ENCODE measurements around the gene FLII.
A peak's percentile ranks its signal among the peaks of the same experiment; 100 is the strongest.

Gene FLII

DNA sequence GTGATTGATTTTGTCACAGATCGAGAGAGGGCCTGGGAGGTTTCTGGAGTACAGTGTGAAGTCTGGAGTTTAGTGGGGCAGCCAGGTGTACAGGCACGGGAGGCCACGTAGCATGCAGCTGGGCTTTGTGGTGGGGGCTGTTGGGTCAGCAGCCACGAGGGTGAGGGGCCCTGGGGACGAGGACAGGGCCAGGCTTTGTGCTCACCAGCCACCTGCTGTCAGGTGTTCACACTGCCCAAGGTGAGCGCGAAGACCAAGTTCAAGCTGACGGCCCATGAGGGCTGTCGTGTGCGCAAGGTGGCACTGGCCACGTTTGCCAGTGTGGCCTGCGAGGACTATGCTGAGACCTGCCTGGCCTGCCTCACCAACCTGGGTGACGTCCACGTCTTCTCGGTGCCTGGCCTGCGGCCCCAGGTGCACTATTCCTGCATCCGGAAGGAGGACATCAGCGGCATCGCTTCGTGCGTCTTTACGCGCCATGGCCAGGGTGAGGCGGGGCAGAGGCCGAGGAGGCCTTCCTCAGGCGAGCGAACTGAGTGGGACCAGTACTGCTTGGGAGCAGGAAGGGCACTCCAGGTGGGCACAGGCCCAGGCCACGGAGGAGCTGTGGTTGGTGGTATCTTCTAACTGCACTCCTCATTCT is 17.2 kb downstream of the FLII start:
- no peak for DNase-seq

DNA sequence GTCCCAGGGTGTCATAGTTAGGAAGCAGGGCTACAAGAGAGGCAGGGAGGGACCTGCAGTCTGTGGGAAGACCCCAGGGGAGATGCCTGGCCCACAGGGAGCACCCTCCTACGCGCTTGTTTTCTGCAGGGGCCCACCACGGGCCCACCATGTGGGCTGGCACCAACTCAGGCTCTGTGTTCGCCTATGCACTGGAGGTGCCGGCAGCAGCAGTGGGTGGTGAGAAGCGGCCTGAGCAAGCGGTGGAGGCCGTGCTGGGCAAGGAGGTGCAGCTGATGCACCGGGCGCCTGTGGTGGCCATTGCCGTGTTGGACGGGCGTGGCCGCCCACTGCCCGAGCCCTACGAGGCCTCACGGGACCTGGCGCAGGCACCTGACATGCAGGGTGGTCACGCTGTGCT is 18.1 kb downstream of the FLII start:
- DNase-seq, result no peak

GRCh38 chr17:18238299-18238698 is 20.2 kb downstream of the FLII start:
- DNase-seq, result no peak

GRCh38 chr17:18237461-18237860 is 21.1 kb downstream of the FLII start:
- no peak for DNase-seq

GRCh38 chr17:18236494-18236893 is 22.0 kb downstream of the FLII start:
- no peak for DNase-seq

DNA sequence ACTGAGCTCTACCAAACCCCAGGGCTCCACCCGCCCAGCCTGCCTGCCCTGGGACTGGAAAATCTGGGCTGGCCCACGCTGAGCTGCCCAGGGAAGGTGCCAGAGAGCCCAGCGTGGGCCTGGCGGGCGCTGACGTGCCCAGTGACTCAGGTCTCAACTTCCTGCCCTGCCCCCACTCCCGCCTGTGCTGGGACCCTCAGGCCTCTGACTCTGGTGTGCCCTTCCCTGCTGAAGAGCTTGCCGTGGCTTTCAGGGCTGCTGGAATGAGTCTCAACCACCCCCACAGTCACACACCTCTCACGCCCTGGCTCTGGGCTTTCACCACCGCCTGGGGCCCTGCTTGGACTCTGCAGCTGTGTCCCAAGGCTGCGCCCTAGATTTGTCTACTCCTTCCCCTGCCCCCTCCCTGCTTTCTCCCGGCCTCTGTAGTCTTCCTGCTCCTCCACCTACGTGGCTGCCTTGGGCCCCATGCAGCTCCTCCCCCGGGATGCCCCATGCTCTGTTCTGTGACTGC is 22.7 kb downstream of the FLII start:
- no peak for DNase-seq

DNA sequence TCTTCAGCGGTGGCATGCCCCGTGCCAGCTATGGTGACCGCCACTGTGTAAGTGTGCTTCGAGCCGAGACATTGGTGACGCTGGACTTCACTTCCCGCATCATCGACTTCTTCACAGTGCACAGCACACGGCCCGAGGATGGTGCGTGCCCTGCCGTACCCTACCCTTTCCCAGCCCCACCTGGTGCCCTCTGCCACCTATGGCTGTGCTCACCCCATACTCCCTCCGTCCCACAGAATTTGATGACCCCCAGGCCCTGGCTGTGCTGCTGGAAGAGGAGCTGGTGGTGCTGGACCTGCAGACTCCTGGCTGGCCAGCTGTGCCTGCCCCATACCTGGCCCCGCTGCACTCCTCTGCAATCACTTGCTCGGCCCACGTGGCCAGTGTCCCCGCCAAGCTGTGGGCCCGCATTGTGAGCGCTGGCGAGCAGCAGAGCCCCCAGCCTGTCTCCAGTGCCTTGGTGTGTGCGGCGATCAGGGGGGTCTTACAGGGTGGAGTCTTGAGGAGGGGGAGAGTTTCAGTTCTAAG is 23.6 kb downstream of the FLII start:
- DNase-seq, result no peak

DNA sequence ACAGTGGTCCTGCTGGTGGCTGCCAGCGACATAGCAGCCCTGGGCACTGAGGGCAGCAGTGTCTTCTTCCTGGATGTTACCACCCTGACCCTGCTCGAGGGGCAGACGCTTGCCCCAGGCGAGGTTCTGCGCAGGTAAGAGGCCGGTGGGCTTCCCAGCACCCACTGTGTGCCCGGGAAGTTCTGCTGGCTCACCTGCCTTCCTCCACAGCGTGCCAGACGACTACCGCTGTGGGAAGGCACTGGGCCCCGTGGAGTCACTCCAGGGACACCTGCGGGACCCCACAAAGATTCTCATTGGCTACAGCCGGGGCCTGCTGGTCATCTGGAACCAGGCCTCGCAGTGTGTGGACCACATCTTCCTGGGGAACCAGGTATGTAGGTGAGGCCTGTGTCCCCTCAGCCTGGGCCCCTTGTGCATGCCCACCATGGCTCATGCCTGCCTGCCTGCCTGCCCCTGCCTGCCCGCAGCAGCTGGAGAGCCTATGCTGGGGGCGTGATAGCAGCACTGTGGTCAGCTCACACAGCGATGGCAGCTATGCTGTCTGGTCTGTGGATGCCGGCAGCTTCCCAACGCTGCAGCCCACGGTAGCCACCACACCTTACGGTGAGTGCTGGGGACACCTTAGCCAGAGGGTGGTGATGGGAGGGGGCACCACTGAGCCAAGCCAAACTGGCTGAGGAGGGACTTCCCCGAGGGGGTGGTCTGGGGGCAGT is 24.6 kb downstream of the FLII start:
- no peak for DNase-seq

GRCh38 chr17:18231164-18231563 is 27.4 kb downstream of the FLII start:
- DNase-seq, result no peak

DNA sequence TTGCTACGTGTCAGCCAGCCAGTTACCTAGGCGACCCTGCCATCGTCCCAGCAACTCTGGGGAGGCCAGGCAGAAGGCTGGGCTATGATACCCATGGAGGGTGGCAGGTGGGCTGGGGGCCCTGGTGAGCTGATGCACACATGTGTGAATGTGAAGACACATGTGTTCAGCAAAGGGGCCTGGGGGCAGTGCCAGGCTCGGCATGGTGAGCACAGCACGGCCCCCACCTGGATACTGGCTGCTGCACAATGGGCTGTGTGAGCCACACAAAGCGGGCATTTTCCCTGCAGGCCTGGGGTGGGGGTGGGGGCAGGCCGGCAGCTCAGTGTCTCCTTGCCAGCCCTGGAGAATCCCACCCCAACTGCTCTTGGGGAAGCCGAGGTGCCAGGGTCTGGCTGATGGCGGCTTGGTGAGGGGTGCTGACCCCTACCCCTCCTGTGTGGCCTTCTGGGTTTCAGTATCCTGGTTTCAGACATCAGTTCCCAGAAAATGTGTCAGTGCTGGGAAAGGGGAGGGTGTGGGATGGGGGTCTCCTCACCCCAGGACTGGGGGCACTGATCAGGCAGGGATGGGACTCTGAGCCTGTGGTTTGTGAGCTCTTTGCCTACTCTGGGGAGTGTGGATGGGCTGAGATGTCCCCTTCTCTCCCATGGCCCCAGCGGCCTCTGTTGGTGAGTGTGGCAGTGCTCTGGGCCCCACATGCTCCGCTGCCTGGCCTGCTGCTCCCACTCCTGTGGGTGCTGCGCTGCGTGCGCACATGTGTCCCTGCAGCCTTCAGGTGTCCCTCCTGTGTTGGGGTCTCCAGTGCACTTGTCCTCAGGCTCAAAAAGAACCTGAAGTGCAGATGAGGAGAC is 28.0 kb downstream of the FLII start:
- no peak for DNase-seq

GRCh38 chr17:18229771-18230170 is 28.8 kb downstream of the FLII start:
- no peak for DNase-seq

DNA sequence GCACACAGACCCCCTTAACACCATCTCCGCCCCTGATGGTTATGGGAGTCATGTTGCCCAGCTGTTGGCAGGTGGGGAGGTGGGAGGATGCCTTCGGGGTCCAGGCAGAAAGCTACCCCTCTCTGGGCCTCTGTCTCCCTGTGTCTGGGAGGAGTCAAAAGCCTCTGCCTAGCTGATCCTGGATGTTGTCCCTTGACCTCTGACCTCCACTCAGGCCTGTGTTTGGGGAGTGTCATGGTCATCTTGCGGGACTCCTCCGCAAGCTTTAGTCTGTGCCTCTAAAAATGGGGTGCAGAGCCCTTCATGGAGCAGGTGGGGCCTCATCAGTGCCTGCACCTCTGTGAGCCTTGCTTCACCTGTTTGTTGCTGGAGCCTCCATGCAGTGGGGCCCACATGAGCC is 29.3 kb downstream of the FLII start:
- no peak for DNase-seq

GRCh38 chr17:18228176-18228682 is 30.3 kb downstream of the FLII start:
- no peak for DNase-seq

GRCh38 chr17:18227635-18228034 is 30.9 kb downstream of the FLII start:
- DNase-seq, result no peak

GRCh38 chr17:18226284-18226945 is 32.1 kb downstream of the FLII start:
- DNase-seq, result no peak

GRCh38 chr17:18225642-18226283 is 32.8 kb downstream of the FLII start:
- DNase-seq, result no peak

DNA sequence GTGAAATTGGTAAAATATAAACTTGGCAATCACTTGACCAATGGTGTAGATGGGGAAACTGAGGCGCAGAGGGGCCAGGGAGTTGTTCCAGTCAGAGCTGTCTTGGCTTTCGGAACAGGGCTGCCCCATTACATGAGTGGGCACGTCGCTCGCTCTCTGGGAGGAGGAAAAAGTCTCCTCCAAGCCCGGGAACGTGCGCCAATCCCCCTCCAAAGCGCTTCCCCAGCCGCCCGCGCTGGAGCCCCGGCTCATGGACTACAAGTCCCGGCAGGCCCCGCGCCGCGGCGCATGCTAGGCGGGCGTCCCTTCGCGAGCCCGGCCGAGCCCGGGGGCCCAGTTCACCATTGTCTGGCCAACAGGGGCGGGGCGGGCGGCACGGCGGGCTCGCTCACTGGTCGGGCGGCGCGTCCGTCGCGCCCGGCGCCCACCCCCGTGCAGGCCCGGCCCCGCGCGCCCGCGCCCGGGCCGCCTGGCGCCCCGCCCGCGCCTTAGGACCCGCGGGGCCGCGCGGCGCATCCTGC is 33.4 kb downstream of the FLII start, which contains the start of gene LLGL1:
Gene LLGL1 (plus strand): TSS at position 515 of the 521 bp plus-strand sequence. CDS start 48 bp downstream, outside the sequence.
- peak; percentile 87 to 98 for DNase-seq

DNA sequence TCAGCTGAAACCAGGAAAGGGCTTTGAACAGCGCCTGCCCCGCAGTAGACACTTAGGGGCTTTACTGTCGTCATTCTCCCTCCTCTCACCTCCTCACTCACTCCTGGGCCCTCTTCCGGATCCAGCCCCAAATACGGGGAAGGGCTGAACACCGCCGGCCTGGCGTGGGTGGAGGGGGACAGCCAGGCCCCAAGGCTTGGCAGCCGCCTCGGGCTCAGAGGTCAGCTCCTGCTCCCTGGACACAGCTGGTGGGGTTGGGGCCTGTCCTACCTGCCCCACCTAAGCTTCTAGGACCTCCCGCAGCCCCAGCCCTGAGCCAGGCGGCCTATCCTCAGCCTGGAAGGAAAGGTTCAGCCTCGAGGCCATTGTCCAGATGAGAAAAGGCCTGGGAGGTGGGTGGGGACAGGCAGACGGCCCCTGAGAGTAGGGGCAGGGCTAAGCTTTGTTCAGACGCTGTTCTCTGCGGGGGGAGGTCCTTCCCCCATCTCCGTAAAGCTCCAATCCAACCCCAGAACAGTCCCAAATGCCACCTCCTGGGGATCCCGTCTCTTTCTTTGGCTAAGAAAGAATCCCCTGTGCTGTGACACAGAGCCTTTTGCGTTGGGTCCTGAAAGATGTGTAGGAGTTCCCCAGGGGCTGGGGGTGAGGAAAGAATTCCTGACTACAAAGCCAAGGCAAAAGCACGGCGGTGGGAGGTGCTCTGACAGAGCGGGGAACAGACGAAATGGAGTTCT is 34.0 kb downstream of the FLII start:
- no peak for DNase-seq

- DNase-seq, result no peak
These were observed 34.5 kb downstream of the FLII start for GRCh38 chr17:18224053-18224386.

GRCh38 chr17:18218756-18219415 is 39.7 kb downstream of the FLII start:
- DNase-seq, result no peak
